Activated CD4-positive, alpha-beta T cell treated with anti-CD3 and anti-CD28 coated beads for 4 hours (primary cell): Measurements from ENCODE around the gene IQGAP1.
"Not testable (repeated sequence)": the region's sequence is repeated elsewhere in the genome, so short reads cannot be mapped to it uniquely, and the experiment has no call there.

Experiments used
- DNase-seq, 2 donors: peaks; one replicate each; pipeline ENCODE4 v3.0.0-alpha.2; 2020

The IQGAP1 gene

GRCh38 chr15:90493647-90494046 is 105.6 kb downstream of the IQGAP1 start:
- DNase-seq, result no peak

- no peak for DNase-seq
Measured at GRCh38 chr15:90495067-90495466, 107.0 kb downstream of the IQGAP1 start.

- no peak for DNase-seq
Measured at GRCh38 chr15:90496791-90497190, 108.7 kb downstream of the IQGAP1 start.

- no peak for DNase-seq
Measured at GRCh38 chr15:90497376-90497775, 109.3 kb downstream of the IQGAP1 start.

GRCh38 chr15:90497912-90498311 is 109.9 kb downstream of the IQGAP1 start:
- no peak for DNase-seq

GRCh38 chr15:90500171-90500570 is 112.1 kb downstream of the IQGAP1 start:
- DNase-seq, result no peak

GRCh38 chr15:90501898-90502297 is 113.9 kb downstream of the IQGAP1 start:
- DNase-seq, result no peak

GRCh38 chr15:90510781-90511180 is 122.7 kb downstream of the IQGAP1 start:
- not testable (repeated sequence) for DNase-seq

GRCh38 chr15:90511211-90511618 is 123.2 kb downstream of the IQGAP1 start:
- DNase-seq, result not testable (repeated sequence)

GRCh38 chr15:90512276-90512675 is 124.2 kb downstream of the IQGAP1 start:
- no peak for DNase-seq

- no peak for DNase-seq
Measured at GRCh38 chr15:90512981-90513380, 124.9 kb downstream of the IQGAP1 start.

GRCh38 chr15:90513448-90513847 is 125.4 kb downstream of the IQGAP1 start:
- no peak for DNase-seq

- DNase-seq, result not testable (repeated sequence)
Measured at GRCh38 chr15:90513893-90514292, 125.9 kb downstream of the IQGAP1 start.

- DNase-seq, result no peak
Measured at GRCh38 chr15:90519688-90520087, 131.6 kb downstream of the IQGAP1 start.

GRCh38 chr15:90520365-90520764 is 132.3 kb downstream of the IQGAP1 start:
- DNase-seq, result no peak

GRCh38 chr15:90523373-90523772 is 135.3 kb downstream of the IQGAP1 start:
- DNase-seq, result no peak

- DNase-seq, result not testable (repeated sequence)
Measured at GRCh38 chr15:90524018-90524803, 136.2 kb downstream of the IQGAP1 start.

GRCh38 chr15:90529011-90529370 is 140.9 kb downstream of the IQGAP1 start:
- DNase-seq, result no peak

GRCh38 chr15:90529371-90530249 is 141.6 kb downstream of the IQGAP1 start, which contains the start of gene CRTC3:
TSS of gene CRTC3 (plus strand) at chr15:90529923. CDS start at chr15:90530072, 149 bp downstream.
- DNase-seq, result peak; percentile 49 to 53

- peak; percentile 39 to 40 for DNase-seq
Measured at GRCh38 chr15:90530250-90531051, 142.4 kb downstream of the IQGAP1 start.

- DNase-seq, result no peak
Measured at GRCh38 chr15:90531147-90531546, 143.1 kb downstream of the IQGAP1 start.

GRCh38 chr15:90535254-90535653 is 147.2 kb downstream of the IQGAP1 start:
- no peak for DNase-seq

- peak; percentile 13 to 25 for DNase-seq
Measured at GRCh38 chr15:90539789-90540188, 151.7 kb downstream of the IQGAP1 start.
